ENCODE measurements around the gene SRPK2. TPM values are rescaled to one million over a fixed set of nuclear protein-coding genes. Genes with fewer than 3 reads are reported as not detected.

The SRPK2 gene
- total and polyA plus RNA-seq, 2 of the 8 experiments (the other 6 are each of a cell fraction or from before 2014, with no cell fraction given), result 10.0 to 47.1 TPM

GRCh38 chr7:105367458-105367857 is 21.3 kb downstream of the SRPK2 start:
- CTCF ChIA-PET (ENCODE audit: partially characterized antibody), result interaction anchor here (1.1 to 3.2 kb wide), 3 partner anchors 10 to 262 kb away, joined by 3 to 10 read pairs (median 3); no protein-coding TSS in a partner anchor
- 81% methylated on average over 2 of the region's 2 CpGs; no CpG with 5 or more reads in 1 of the 2 experiments for WGBS, 2 experiments (ENCODE audit: extremely low coverage in 1 of 2, insufficient coverage in 1 of 2, insufficient read length in 1 of 2, insufficient replicate concordance in 2 of 2, low coverage in 1 of 2, low lambda C conversion rate in 2 of 2, missing lambda C conversion rate in 1 of 2)
- H3K79me2 ChIP-seq (ENCODE audit: control insufficient read depth in 1 of 2, insufficient read depth in 2 of 2, low read length in 2 of 2), result peaks cover 3 to 76% of the 10 kb centered on the region in 2 experiments; a peak in 2 of 4 replicates

More at GRCh38 chr7:105367458-105367857, 21.3 kb downstream of the SRPK2 start:
- H3K4me1 ChIP-seq (replicated peaks in 1 of 4; ENCODE audit: control insufficient read depth in 3 of 4, insufficient read depth in 4 of 4, low read length in 3 of 4), result no peaks in the 10 kb centered on the region
- H3K4me3 ChIP-seq (ENCODE audit: extremely low read depth in 1 of 4, insufficient read depth in 2 of 4, low read depth in 3 of 4, low read length in 4 of 4), result no peak overlapping the region
- H2BK120ac ChIP-seq (replicated peaks; ENCODE audit: low read depth, low read length), result no peak overlapping the region
- H3K27ac ChIP-seq (ENCODE audit: low read depth, low read length), result no peak overlapping the region
- no peak for TF ChIP-seq POLR2AphosphoS5 (IDR thresholded peaks at IDR 0.05; ENCODE audit: low read depth, low read length)
- no peak for TF ChIP-seq JUN (IDR thresholded peaks at IDR 0.05; ENCODE audit: low read depth, low read length)
- TF ChIP-seq TCF12 (IDR thresholded peaks at IDR 0.05; ENCODE audit: low read depth, low read length), result no peak
- no peak for TF ChIP-seq BCL11A (IDR thresholded peaks at IDR 0.05; ENCODE audit: low read depth in 2 of 2, low read length in 2 of 2)
- TF ChIP-seq KDM5A (IDR thresholded peaks at IDR 0.05; ENCODE audit: low read length), result no peak
- TF ChIP-seq HDAC2 (IDR thresholded peaks at IDR 0.05; ENCODE audit: borderline replicate concordance in 1 of 2, low read depth in 2 of 2, low read length in 2 of 2), result no peak
- TF ChIP-seq CBX8 (IDR thresholded peaks at IDR 0.05; ENCODE audit: borderline replicate concordance, low read depth, low read length), result no peak
- TF ChIP-seq SP2 (IDR thresholded peaks at IDR 0.05; ENCODE audit: low read length), result no peak
- no peak for TF ChIP-seq KDM1A (IDR thresholded peaks at IDR 0.05; ENCODE audit: borderline replicate concordance, low read length)
- no peak for TF ChIP-seq SIX5 (IDR thresholded peaks at IDR 0.05; ENCODE audit: low read depth, low read length)
- no peak for TF ChIP-seq SP1 (IDR thresholded peaks at IDR 0.05; ENCODE audit: low read depth, low read length)
- TF ChIP-seq BACH1 (IDR thresholded peaks at IDR 0.05; ENCODE audit: low read length), result no peak
- TF ChIP-seq SIN3A (conservative IDR thresholded peaks at IDR 0.05 in 1 of 2, IDR thresholded peaks at IDR 0.05 in 1 of 2; ENCODE audit: low read depth in 1 of 2, low read length in 2 of 2), result no peak
- H2AK5ac ChIP-seq (ENCODE audit: low read depth, low read length), result no peak overlapping the region
- H2AFZ ChIP-seq (ENCODE audit: low read length), result no peak overlapping the region
- no peak overlapping the region for H4K8ac ChIP-seq (ENCODE audit: extremely low read depth, insufficient read depth, low read length)
- DNase-seq (ENCODE audit: low read depth in 1 of 2, low spot score in 2 of 2) (no peak), FAIRE-seq (no peak)
- H3K23me2 ChIP-seq (ENCODE audit: low read depth, low read length), result no peaks in the 10 kb centered on the region
- H3K9ac ChIP-seq (replicated peaks in 1 of 4; ENCODE audit: extremely low read depth in 1 of 4, low read depth in 3 of 4, low read length in 3 of 4), result no peak overlapping the region
- POLR2A ChIA-PET (ENCODE audit: partially characterized antibody), result no interaction called here
- H4K20me1 ChIP-seq (replicated peaks in 1 of 2; ENCODE audit: control insufficient read depth in 1 of 2, insufficient read depth in 2 of 2, low read length in 2 of 2), result peaks cover 2 to 4% of the 10 kb centered on the region in 2 experiments
- no peak overlapping the region for H4K91ac ChIP-seq (replicated peaks; ENCODE audit: insufficient read length, low read length)
- no peak overlapping the region for H3K14ac ChIP-seq (ENCODE audit: insufficient read length)
- H3K36me3 ChIP-seq (ENCODE audit: control insufficient read depth in 2 of 4, insufficient read depth in 4 of 4, low read length in 3 of 4), result no peaks in the 10 kb centered on the region
- H3K9me3 ChIP-seq (ENCODE audit: insufficient read depth in 2 of 2, low read depth in 1 of 2, low read length in 1 of 2), result no peaks in the 10 kb centered on the region
- H2BK5ac ChIP-seq (ENCODE audit: low read depth, low read length), result no peak overlapping the region
- H3K79me1 ChIP-seq (ENCODE audit: low read depth, low read length), result peaks cover 2% of the 10 kb centered on the region; the same call in 1 of the 2 replicates
- no peak overlapping the region for H3K23ac ChIP-seq (ENCODE audit: insufficient read length)
- H3K27me3 ChIP-seq (replicated peaks in 1 of 4; ENCODE audit: control insufficient read depth in 3 of 4, extremely low read depth in 1 of 4, insufficient read depth in 3 of 4, low read length in 3 of 4), result no peaks in the 10 kb centered on the region
- no peak overlapping the region for H3K56ac ChIP-seq (replicated peaks; ENCODE audit: insufficient read length, low read depth, low read length)
- H2BK20ac ChIP-seq (ENCODE audit: low read length), result no peak overlapping the region
- H3K4me2 ChIP-seq (ENCODE audit: insufficient read depth in 1 of 2, low read depth in 2 of 2, low read length in 2 of 2), result no peak overlapping the region
- no peak overlapping the region for H2BK12ac ChIP-seq (ENCODE audit: low read depth, low read length)
- H3K4ac ChIP-seq (replicated peaks; ENCODE audit: insufficient read length, low read depth, low read length), result no peak overlapping the region
- no peak overlapping the region for H3K18ac ChIP-seq (ENCODE audit: extremely low read depth, low read length)
- no peak overlapping the region for H4K5ac ChIP-seq (ENCODE audit: insufficient read length, low read depth, low read length)
- H2BK15ac ChIP-seq (ENCODE audit: low read length), result no peak overlapping the region
